ENCODE data around the gene XYLT1.

- TF ChIP-seq CTCF (IDR thresholded peaks at IDR 0.05; ENCODE audit: low read depth, low read length) (no peak), EZH2phosphoT487 (IDR thresholded peaks at IDR 0.05; ENCODE audit: low read depth) (no peak)
Observed at GRCh38 chr16:17252064-17252463, 218.7 kb downstream of the XYLT1 start.

All from OCI-LY3 (cell line).